Measurements from ENCODE around the gene CAMK1D. TPM values are rescaled to one million over a fixed set of nuclear protein-coding genes. Genes with fewer than 3 reads are reported as not detected.
A peak's percentile ranks its signal among the peaks of the same experiment; 100 is the strongest.
"Not testable (repeated sequence)": the region's sequence is repeated elsewhere in the genome, so short reads cannot be mapped to it uniquely, and the experiment has no call there.

The CAMK1D gene
- total RNA-seq, 1 experiment from 2014 or later = 6.3 TPM

DNA sequence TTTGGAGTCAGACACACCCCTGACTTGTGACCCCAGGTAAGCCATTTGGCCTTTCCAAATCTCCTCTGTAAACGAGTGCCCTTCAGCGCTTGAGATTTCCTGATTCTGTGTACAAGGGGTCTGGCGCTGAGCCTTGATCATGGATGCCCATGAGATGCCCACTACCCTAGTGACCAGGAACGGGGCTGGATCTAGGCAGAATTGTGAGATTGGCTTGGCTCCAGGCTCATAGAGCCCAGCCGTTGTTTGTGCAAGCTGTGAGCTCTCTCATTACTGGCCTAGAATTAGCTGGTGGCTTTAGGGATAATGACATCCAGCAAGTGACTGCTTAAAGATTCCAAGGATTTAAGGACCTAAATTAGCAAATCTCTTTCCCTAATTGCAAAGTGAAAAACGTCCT is 84.9 kb downstream of the CAMK1D start:
- Histone ChIP-seq H4K20me1 (ENCODE audit: control insufficient read depth, insufficient read depth, insufficient read length) (peaks cover 2% of the 10 kb centered on the region), H3K9ac (ENCODE audit: extremely low read depth, insufficient read length, low read length) (no peak overlapping the region), H3K4me1 (ENCODE audit: insufficient read depth, low read length) (no peaks in the 10 kb centered on the region), H3K23ac (ENCODE audit: insufficient read length, low read depth, low read length) (no peak overlapping the region), H3K27ac (ENCODE audit: insufficient read length, low read depth, low read length) (no peak overlapping the region), H3K14ac (ENCODE audit: insufficient read depth, low read length) (no peak overlapping the region), H3K79me2 (ENCODE audit: insufficient read depth, low read length) (no peaks in the 10 kb centered on the region), H2BK12ac (ENCODE audit: insufficient read length, low read depth, low read length) (no peak overlapping the region), H2AFZ (ENCODE audit: low read length) (no peak overlapping the region), H4K5ac (ENCODE audit: insufficient read length, low read depth, low read length) (no peak overlapping the region), H3K56ac (ENCODE audit: insufficient read length, low read depth, low read length) (no peak overlapping the region), H3K9me3 (ENCODE audit: control insufficient read depth, low read depth, low read length) (no peaks in the 10 kb centered on the region), H4K8ac (replicated peaks; ENCODE audit: insufficient read length, low read depth, low read length) (no peak overlapping the region), H2BK5ac (ENCODE audit: insufficient read length, low read length) (no peak overlapping the region), H3K23me2 (ENCODE audit: insufficient read length, low read depth, low read length, poor library complexity, severe bottlenecking) (no peaks in the 10 kb centered on the region), H3K27me3 (ENCODE audit: insufficient read depth, low read length) (no peaks in the 10 kb centered on the region), H3K4me2 (ENCODE audit: insufficient read depth, insufficient read length, low read length) (no peak overlapping the region), H2BK120ac (ENCODE audit: low read depth, low read length, poor library complexity, severe bottlenecking) (no peak overlapping the region), H3T11ph (ENCODE audit: low read length) (no peak overlapping the region), H3K79me1 (ENCODE audit: insufficient read depth, low read depth, low read length, poor library complexity, severe bottlenecking) (no peaks in the 10 kb centered on the region), H2BK15ac (ENCODE audit: low read depth, low read length) (no peak overlapping the region), H3K4ac (ENCODE audit: low read depth, low read length) (no peak overlapping the region), H4K91ac (ENCODE audit: insufficient read length, low read depth, low read length) (no peak overlapping the region), H2BK20ac (ENCODE audit: low read depth, low read length, poor library complexity, severe bottlenecking) (no peak overlapping the region), H2AK5ac (ENCODE audit: insufficient read length, low read length) (no peak overlapping the region), H3K18ac (ENCODE audit: insufficient read length, low read depth, low read length) (no peak overlapping the region)
- peaks cover 4% of the 10 kb centered on the region in 2 experiments for H3K9me3 Mint-ChIP-seq
- H3K4me1 Mint-ChIP-seq = peaks cover 18 to 19% of the 10 kb centered on the region in 2 experiments
- no peak overlapping the region for H3K4me3 Mint-ChIP-seq
- peaks cover 0 to 4% (median 0%) of the 10 kb centered on the region in 3 experiments; a peak in 2 of 7 replicates for H3K36me3 Mint-ChIP-seq (ENCODE audit: insufficient read depth in 1 of 3, low read depth in 3 of 3)
- peaks cover 2% of the 10 kb centered on the region; the same call in 1 of the 2 replicates for H3K27me3 Mint-ChIP-seq (ENCODE audit: low read depth)
- no peak overlapping the region for H3K27ac Mint-ChIP-seq
- TF ChIP-seq, protein P1, sequence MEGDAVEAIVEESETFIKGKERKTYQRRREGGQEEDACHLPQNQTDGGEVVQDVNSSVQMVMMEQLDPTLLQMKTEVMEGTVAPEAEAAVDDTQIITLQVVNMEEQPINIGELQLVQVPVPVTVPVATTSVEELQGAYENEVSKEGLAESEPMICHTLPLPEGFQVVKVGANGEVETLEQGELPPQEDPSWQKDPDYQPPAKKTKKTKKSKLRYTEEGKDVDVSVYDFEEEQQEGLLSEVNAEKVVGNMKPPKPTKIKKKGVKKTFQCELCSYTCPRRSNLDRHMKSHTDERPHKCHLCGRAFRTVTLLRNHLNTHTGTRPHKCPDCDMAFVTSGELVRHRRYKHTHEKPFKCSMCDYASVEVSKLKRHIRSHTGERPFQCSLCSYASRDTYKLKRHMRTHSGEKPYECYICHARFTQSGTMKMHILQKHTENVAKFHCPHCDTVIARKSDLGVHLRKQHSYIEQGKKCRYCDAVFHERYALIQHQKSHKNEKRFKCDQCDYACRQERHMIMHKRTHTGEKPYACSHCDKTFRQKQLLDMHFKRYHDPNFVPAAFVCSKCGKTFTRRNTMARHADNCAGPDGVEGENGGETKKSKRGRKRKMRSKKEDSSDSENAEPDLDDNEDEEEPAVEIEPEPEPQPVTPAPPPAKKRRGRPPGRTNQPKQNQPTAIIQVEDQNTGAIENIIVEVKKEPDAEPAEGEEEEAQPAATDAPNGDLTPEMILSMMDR (conservative IDR thresholded peaks at IDR 0.05) = no peak
- no CpG with 5 or more reads among the region's 6 CpGs for WGBS (ENCODE audit: extremely low coverage, insufficient read length, low lambda C conversion rate)
- DNase-seq = no peak

DNA sequence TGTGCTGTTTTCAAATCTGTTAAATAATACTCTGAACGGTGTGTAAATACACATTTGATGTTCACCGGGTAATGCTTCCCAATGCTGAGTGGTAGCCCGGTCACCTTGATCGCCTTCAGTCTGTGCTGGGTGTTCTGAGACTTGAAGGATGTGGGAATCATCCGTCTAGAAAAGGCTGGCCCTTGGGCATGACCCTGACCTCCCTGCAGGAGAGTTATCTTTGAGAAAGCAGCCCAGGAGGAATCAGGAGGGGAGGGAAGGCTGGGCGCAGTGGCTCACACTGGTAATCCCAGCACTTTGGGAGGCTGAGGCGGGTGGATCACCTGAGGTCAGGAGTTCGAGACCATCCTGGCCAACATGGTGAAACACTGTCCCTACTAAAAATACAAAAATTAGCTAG is 85.3 kb downstream of the CAMK1D start:
- H3K27ac ChIP-seq (ENCODE audit: insufficient read length, low read depth, low read length); H3K27me3 Mint-ChIP-seq (ENCODE audit: low read depth); DNase-seq; H3K27me3 ChIP-seq (ENCODE audit: insufficient read depth, low read length); H3K79me1 ChIP-seq (ENCODE audit: insufficient read depth, low read depth, low read length, poor library complexity, severe bottlenecking); H3K18ac ChIP-seq (ENCODE audit: insufficient read length, low read depth, low read length); H4K8ac ChIP-seq (replicated peaks; ENCODE audit: insufficient read length, low read depth, low read length); H4K91ac ChIP-seq (ENCODE audit: insufficient read length, low read depth, low read length); H3K4ac ChIP-seq (ENCODE audit: low read depth, low read length); H3K56ac ChIP-seq (ENCODE audit: insufficient read length, low read depth, low read length); H3K9ac ChIP-seq (ENCODE audit: extremely low read depth, insufficient read length, low read length); H2BK20ac ChIP-seq (ENCODE audit: low read depth, low read length, poor library complexity, severe bottlenecking); H2BK15ac ChIP-seq (ENCODE audit: low read depth, low read length); H4K20me1 ChIP-seq (ENCODE audit: control insufficient read depth, insufficient read depth, insufficient read length); H3K14ac ChIP-seq (ENCODE audit: insufficient read depth, low read length); H3K36me3 Mint-ChIP-seq (ENCODE audit: insufficient read depth in 1 of 3, low read depth in 3 of 3); H3K9me3 ChIP-seq (ENCODE audit: control insufficient read depth, low read depth, low read length); H3K4me1 ChIP-seq (ENCODE audit: insufficient read depth, low read length); H4K5ac ChIP-seq (ENCODE audit: insufficient read length, low read depth, low read length); H2BK12ac ChIP-seq (ENCODE audit: insufficient read length, low read depth, low read length); H2AFZ ChIP-seq (ENCODE audit: low read length); H2BK5ac ChIP-seq (ENCODE audit: insufficient read length, low read length); H3K4me2 ChIP-seq (ENCODE audit: insufficient read depth, insufficient read length, low read length); H3K4me3 Mint-ChIP-seq; H3T11ph ChIP-seq (ENCODE audit: low read length); H3K23ac ChIP-seq (ENCODE audit: insufficient read length, low read depth, low read length); H3K23me2 ChIP-seq (ENCODE audit: insufficient read length, low read depth, low read length, poor library complexity, severe bottlenecking); H3K9me3 Mint-ChIP-seq; H2BK120ac ChIP-seq (ENCODE audit: low read depth, low read length, poor library complexity, severe bottlenecking); H3K79me2 ChIP-seq (ENCODE audit: insufficient read depth, low read length); H2AK5ac ChIP-seq (ENCODE audit: insufficient read length, low read length): not testable (repeated sequence)
- Mint-ChIP-seq H3K27ac (0 out of 7 replicates have a peak overlapping the region, but pooled peaks of 1 of the 3 experiments have one; percentile 7), H3K4me1 (peaks cover 18 to 19% of the 10 kb centered on the region in 2 experiments)
- WGBS (ENCODE audit: extremely low coverage, insufficient read length, low lambda C conversion rate) = no CpG with 5 or more reads among the region's 8 CpGs

Data from H9 (cell line).